EH (cell line): ENCODE data around the gene GLG1.
"Not testable (repeated sequence)": the region's sequence is repeated elsewhere in the genome, so short reads cannot be mapped to it uniquely, and the experiment has no call there.

Experiments used
- DNase-seq: peaks from one replicate; pipeline ENCODE4 v3.0.0-alpha.2; 2015; ENCODE audit warnings: low read depth

Gene GLG1

DNA sequence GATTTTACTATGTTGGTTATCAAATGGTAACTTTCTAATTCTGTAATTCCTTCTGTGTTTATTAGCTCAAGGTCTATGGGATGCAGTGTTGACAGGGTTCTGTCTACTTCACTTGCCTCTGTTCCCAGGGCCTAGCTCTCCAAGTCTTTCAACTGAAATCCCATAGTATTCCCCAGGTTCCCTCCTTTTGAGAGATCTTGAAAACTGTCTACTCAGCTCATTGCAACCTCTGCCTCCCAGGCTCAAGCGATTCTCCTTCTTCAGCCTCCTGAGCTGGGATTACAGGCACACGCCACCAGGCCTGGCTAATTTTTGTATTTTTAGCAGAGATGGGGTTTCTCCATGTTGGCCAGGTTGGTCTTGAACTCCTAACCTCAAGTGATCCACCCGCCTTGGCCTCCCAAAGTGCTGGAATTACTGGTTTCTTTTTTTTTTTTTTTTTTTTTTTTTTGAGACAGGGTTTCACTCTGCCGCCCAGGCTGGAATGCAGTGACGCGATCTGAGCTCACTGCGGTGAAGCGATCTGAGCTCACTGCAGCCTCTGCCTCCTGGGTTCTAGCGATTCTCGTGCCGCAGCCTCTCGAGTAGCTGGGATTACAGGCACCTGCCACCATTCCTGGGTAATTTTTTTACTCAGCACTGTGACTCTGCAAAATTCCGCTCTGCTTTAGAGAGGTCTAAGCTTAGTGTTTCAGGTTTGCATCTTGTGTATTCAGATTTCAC lies 163.1 kb downstream of the GLG1 start:
- not testable (repeated sequence) for DNase-seq

DNA sequence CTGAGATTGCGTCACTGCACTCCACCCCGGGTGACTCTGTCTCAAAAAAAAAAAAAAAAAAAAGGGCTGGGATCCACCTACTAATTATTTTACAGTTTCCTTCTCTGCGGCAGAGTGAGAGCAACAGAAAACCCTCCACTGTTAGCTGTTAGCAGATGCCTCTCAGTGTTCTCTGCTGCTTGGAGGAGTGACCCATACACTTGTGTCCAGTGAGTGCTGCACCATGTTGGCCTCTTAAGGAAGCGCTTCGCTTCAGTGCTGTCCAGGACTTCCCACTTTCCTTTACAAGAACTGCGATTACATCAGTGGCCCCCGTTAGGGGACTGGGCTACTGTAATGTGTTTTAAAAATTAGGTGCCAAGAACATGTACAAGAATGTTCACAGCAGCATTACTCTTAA lies 167.2 kb downstream of the GLG1 start:
- DNase-seq, result no peak

DNA sequence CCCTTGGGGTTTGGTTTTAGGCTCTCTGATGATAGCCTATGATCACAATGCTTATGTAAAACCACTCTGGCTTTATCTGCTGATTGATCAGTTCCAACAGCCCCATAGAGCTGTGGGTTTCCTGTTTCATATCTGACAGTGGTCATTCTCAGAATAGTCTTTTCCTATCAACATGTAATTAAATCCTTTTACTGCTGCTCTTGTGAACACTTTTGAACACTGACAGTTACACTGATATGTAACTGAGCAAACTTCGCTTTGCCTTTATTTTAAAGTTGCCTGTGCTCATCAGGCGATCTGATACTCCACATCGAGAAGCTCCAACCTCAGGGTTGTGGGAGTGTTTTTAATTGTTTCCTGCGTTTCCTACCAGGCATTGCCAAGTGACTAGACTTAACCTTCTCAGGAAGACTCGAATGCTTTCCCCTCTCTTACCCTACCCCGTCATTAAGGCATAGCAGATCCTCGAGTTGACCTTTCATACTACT lies 168.4 kb downstream of the GLG1 start:
- peak; percentile 11 for DNase-seq

DNA sequence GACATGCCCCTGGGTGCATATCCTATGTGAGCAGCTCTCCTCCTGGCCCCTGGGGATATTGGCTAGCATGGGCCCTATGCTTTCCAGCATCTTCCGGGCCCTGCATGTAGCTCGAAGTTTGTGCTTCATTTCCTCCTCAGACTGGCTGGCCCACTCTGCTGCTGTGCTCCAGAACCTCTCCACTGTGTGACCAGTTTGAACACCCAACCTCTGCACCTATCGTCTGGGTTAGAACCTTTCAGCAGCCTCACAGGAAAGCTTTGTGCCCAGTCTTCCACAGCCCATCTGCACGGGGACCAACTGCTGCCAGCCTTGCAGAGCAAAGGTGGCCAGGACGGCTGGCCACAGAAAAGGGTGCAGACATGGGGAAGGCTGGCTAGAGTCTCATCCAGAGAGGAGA lies 175.4 kb downstream of the GLG1 start:
- DNase-seq, result no peak

DNA sequence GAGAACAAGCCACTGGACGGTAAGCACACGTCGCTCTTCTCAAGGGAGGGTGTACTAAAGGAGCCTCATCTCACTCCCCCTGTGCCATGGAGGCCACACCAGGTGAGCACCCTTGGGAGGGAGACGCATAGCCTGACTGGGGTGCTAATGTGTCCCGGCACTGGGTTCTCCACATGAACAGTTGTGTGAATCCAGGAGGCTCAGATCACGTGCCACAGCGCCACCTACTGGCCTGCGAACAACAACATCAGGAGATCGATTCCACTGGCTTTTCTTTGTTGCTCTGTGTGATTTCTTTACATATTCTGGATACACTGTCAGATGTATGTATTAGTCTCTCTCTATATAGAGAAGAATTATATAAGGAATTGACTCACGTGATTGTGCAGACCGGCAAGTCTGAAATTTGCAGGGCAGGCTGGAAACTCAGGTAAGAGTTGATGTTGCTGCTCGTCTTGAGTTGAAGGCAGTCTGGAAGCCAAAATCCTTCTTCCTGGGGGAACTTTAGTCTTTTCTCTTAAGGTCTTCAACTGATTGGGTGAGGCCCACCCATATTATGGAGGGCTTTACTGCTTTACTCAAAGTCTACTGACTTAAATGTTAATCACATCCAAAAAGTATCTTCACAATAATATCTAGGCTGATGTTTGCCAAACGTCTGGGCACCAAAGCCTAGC lies 176.7 kb downstream of the GLG1 start:
- peak; percentile 56 for DNase-seq

DNA sequence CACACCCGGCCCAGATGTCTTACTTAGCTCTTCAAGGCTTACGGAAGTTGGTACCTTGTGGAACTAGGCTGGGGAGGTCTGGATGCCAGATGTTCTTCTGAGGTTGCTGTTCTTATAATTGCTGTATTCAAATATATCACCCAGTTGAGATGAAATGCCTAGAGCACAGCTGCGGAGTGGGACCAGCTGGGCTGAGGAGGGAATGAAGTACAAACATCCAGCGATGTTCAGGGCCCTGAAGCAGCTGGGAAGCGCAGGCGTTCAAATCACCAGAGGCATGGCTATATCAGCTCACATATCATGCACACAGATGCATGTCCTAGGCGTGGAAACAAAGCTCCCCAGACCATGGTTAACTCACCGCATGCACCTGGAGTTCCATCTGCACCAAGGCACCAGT lies 178.4 kb downstream of the GLG1 start:
- DNase-seq, result not testable (repeated sequence)

DNA sequence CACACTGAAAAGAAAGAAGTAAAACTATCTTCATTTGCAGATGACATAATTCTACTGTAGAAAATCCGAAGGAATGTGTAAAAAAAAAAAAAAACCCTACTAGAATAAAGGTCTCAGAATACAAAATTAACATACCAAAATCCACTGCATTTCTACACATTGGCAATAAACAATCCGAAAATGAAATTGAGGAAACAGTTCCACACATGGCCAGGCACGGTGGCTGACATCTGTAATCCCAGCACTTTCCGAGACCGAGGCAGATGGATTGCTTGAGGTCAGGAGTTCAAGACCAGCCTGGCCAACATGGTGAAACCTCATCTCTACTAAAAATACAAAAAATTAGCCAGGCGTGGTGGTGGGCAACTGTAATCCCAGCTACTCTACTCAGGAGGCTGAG lies 181.2 kb downstream of the GLG1 start:
- not testable (repeated sequence) for DNase-seq

DNA sequence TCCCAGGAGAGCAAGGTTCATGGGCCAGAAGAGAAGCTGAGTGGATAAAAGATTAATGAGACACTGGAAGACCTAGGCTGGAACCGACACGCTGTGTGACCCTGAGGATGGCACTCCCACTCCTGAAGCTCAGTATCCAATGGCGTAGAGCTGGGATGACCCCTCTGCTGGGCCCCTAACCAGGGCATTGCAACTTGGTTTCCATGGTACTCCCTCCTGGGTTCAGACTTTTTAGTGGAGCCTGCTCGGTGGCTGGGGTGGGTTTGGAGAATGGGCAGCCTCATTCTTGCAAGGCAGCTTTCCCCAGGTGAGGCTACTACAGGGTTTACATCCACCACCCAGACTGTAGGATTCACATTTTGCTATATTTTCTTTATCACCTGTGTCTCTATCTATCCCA lies 183.2 kb downstream of the GLG1 start:
- not testable (repeated sequence) for DNase-seq

DNA sequence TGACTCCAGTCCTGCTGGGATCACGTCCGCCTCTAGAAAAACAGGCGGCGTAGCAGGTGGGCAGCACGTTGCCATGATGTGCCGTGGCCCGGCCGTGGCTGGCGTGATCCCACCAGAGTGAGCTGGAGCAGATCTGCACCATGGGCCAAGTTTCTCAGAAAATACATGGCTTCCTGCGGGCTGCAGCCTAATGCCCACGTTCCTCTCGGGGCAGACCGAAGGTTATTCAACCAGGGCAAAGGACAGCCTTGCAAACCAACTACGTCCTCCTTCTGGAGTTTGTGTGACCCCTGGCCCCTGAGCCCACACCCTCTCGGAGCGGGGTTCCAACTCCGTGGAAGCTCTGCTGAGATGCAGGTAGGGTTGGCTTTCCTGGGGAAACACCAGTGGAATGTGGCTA lies 184.8 kb downstream of the GLG1 start:
- not testable (repeated sequence) for DNase-seq

DNA sequence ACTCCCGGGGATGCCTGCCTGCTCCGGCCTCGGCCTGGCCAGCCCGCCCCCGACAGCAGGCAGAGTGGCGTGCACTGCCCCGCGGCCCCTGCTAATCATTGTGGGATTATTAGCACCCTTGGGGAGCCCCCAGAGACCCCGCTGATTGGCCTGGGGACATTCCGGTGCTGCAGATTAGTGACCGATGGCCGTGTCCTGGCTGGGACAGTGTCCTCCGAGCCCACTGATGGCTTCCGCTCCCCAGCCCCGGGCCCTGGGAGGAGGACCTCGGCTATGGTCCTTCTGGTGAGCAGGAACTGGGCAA lies 185.5 kb downstream of the GLG1 start:
- DNase-seq, result not testable (repeated sequence)

DNA sequence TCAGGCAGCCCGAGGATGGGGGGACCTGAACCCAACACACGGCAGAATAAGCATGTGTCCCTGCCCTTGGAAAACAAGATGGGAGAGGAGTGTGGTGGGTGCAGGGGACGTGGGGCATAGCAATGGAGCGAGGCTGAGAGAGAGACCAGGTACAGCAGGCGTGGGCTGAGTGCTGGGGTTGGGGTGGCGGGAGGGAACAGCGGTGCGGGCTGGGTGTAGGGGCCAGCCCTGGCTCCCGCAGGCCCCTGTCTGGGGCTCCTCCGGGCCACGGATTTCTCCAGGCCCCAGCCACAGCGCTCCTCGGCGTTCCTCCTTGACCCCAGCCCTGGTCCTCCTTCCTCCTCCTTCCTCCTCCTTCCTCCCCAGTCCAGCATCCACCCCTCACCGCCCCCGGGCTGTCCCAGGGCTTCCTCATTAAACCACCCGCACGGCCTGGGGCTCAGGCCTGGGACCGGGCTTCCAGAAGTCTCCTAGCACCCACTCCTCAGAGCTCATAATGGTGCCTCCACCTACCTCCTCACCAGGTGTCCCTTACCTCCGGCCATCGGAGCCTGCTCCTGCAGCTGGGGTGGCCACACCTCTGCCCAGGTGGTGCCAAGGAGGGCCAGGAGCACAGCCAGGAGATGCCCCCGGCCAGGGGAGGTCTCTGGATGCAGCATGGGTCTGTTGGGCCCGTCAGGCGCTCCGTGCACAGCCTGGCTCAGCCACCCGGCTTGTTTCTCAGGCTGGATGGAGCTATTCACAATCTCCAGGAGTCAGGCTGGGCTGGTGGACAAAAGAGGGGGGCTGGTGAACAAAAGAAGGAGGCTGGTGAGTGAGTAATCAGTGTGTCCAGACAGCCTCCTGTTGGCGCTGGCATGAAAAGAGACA lies 186.1 kb downstream of the GLG1 start, which contains the start of gene CLEC18B:
Gene CLEC18B, minus strand, starts transcription at position 867 of the 870 bp plus-strand sequence. Its CDS starts 208 bp downstream, at position 659.
- DNase-seq, result peak; percentile 16

DNA sequence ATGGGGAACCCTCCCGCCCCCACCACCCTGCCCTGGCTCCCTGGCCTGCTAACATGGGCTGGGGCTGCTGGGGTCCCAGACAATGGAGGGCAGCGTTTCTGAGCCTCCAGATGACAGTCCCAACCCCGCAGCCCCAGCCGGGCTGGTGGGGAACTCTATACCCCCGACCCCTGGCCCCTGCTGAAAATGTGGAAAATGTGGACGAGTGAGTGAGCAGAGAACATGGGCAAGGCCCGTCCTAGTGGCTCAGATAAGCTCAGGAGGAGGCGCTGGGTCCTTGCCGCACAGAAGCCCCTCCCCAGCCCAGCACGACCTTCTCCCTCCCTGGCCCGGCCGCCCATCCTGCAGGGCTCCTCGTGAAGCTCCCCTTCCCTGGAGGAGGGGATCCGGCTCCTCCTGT lies 187.1 kb downstream of the GLG1 start:
- not testable (repeated sequence) for DNase-seq

DNA sequence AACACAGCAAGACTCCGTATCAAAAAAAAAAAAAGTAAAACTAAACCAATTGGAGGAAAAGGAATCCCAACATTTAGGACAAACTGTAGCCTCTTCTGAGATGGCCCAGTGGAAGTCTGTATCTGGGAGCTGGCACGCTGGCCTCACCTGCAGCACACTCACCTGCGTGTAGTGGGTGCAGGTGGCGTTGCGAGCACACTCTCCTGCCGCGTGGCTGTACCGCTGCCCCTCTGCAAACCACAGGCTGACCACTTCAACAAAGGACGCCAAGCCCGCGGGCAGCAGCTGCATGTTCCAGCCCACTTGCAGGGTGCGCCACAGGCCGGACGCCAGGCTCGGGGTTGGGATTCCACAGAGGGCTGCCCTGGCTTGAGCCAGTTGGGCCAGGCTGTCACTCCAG lies 189.0 kb downstream of the GLG1 start:
- not testable (repeated sequence) for DNase-seq

DNA sequence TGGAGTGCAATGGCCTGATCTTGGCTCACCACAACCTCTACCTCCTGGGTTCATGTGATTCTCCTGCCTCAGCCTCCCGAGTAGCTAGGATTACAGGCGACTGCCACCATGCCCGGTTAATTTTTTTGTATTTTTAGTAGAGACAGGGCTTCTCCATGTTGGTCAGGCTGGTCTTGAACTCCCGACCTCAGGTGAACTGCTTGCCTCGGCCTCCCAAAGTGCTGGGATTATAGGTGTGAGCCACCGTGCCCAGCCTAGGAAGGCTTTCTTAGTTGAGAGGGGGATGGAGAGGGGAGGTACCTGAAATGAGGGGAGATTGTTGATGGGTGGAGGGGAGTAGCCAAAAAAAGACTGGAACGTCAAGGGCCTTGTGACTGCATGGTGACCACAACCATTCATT lies 193.0 kb downstream of the GLG1 start:
- not testable (repeated sequence) for DNase-seq

DNA sequence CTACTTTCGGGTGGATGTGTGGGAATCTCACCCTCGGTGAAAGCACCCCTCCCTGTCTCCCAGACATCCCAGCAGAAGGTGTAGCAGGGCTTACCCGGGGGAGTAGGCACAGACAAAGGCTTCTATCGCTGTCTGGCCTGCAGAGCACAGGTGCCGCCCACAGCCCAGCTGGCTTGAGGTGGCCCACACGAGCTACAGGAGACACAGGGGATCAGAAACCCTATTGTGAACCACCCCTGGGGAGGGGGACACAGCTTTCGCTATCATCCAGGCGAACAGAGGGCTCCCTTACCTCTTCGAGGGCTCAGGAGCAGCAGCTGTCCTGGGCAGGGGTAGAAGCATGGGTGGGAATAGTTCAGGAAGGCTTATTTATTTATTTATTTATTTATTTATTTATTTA lies 193.4 kb downstream of the GLG1 start:
- DNase-seq, result not testable (repeated sequence)

DNA sequence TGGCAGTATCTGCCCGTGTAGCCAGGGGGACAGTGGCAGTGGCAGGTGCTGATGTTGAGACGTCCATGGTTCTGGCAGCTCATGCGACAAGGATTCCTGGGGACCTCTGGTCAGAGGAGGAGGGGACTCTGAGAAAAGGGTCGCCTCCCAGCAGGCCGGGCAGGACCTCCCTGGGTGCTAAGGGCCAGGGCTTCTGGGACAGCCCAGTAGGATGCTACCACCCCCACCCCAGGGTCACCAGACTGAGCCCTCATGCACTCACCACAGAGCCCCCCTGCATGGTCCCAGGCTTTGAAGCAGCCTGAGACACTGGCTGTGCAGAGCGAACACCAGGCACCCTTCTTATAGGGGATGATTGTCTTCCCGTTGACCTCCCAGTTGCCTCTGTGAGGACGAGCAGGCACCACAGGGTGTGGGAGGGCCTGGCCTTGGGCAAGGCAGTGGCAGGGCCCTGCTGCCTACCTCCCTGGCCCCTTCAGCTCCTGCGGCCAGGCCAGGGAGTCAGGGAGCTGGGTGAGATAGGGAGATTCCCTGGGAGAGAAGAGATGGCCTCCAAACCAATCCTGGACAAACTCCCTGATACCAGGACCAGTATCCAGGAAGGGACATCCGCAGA lies 194.0 kb downstream of the GLG1 start:
- not testable (repeated sequence) for DNase-seq

DNA sequence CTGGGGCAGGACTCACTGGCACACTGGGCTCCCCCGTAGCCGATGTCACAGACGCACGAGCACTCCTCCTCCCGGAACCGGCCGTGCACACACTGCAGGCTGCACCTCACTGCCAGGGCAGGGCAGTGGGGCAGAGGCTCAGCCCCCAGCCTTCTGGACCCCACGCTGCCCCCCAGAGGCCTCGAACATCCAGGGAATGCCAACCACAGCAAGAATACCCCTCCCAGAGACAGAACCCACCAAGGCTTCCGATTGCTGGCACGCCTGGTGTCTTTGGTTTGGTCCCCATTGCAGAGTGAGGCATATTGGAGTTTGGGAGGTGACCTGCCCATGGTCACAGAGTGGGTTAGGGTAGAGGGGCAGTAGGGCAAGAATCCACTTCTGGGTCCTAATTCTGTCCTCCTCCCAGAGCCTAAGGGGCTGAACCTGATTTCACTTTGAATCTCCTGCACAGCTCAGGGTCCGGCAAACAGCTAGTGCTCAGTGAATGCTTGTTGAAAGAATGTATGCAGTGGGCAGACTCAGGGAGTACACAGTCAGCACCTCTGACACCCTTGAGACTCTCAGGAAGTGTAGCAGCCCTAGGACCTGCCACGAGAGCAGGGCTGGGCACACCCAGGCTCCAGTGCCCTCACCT lies 194.7 kb downstream of the GLG1 start:
- DNase-seq, result not testable (repeated sequence)

DNA sequence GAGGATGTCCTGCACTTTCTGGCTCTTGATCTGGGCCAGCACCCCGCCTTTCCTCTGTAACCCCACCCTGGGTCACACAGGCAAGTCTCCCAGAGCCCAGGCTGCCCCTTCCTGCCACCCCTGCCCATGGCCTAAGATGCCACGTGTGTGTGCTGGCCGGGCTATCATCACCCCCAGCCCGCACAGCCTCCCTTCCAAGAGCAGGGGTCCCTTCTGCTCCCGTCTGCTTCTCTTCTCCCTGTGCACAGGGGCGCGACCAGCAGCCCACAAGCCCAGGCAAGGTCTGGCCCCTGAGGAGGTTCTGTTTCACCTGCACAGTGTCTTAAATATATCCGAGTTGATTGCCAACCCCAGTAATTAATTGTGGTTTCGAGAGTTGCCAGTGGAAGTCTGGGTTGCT lies 195.9 kb downstream of the GLG1 start:
- not testable (repeated sequence) for DNase-seq

DNA sequence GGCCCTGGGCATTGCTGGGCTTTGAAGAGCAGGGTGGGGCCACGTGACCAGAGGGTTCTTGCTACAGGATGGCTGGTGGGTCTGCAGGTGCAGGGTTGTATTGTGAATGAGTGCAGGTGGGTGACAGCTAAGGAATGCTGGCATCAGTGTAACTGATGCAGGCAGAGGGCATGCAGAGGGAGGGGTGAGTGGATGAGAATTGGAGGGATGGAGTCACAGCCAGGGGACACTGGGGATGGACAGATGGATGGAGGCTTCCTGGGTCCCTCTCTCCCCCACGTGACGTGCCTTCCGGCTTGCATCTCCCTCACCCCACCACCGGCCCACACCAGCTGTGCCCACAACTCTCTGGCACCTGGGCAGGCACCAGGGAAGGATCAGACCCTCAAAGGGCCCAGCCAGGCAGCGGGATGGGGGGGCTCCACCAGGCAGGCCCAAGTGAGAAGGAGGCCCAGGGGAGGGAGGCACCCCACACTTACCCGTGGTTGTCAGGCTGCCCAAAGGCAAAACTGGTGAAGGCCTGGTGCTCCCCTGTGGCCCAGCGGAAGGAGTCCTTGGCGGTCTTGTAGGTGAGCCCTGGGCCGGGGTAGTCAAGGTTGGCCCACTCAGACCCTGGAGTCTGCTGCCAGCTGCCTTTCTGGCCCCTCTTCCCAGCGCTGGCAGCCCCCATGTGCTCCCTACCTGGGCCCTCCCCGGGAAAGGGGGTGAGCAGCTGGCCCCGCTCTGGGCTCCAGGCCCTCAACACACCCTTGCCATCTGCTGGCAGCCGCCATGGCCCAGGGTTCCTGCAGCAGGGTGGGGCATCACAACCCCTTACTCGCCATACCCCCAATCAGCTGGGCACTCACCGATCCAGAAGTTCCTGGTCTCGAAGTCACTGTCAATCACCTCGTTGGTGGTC lies 196.6 kb downstream of the GLG1 start:
- DNase-seq, result not testable (repeated sequence)

DNA sequence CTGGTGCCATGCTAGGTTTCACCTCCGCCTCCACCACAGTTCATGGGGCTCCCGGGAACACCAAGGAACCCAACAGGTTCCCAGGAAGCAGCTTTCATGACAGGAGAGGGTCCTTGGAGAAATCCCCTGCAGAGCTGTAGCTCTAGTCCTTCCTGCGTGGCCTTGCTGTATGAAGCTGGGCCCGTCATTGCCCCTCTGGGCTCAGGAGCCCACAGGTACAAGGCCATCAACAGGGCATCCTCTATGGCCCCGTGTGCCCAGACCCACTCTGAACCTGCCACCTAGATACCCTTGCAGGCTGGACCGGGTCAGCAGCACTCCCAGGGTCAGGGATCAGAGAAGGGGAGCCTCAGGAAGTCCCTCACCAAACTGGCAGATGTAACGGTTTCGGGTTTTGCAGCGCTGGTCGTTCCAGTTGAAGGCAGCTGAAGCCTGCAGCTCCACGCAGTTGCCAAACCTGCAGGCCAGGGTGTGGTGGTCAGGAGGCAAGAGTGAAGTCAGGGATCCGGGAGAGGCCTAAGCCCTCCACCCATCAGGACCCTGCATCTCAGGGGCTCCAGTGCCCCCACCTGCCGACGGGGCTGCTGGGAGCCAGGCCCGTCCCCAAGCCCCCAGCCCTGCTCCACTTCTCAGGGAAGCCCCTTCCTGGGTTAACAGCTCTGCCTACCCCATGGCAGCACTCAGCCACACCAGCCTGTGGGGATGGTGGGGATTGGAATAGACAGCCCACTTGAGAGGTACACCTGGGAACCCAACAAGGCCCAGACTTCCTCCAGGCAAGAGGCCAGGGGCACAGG lies 197.5 kb downstream of the GLG1 start:
- not testable (repeated sequence) for DNase-seq
